Loucy (cell line): ENCODE measurements around the gene RGS6.

Experiments
- H2AFZ ChIP-seq: fragments of 200-600 bp; sonication (generic); 2 replicates; pipeline ENCODE4 v1.6.0; 2016; ENCODE audit warnings: antibody characterized with exemption, mild to moderate bottlenecking, low read length, moderate library complexity
- H3F3A ChIP-seq: fragments of 200-600 bp; 2 replicates; pipeline ENCODE4 v1.6.0; 2016; ENCODE audit warnings: antibody characterized with exemption, low read depth, mild to moderate bottlenecking
- H3K27me3 ChIP-seq: fragments of 200-600 bp; sonication (generic); 2 replicates; pipeline ENCODE4 v1.6.1; 2014; ENCODE audit warnings: low read length, mild to moderate bottlenecking; ENCODE audit not compliant: insufficient read depth, poor library complexity, severe bottlenecking
- H3K36me3 ChIP-seq: fragments of 200-600 bp; sonication (generic); 2 replicates; pipeline ENCODE4 v1.6.1; 2016; ENCODE audit warnings: low read length; ENCODE audit not compliant: insufficient read depth
- H3K4me1 ChIP-seq: fragments of 200-600 bp; sonication (generic); 2 replicates; pipeline ENCODE4 v1.5.1; 2014; ENCODE audit warnings: low read length, mild to moderate bottlenecking; ENCODE audit not compliant: insufficient read depth, poor library complexity, severe bottlenecking
- H3K4me2 ChIP-seq: fragments of 200-600 bp; sonication (generic); 2 replicates; pipeline ENCODE4 v1.6.0; 2014; ENCODE audit warnings: antibody characterized with exemption, low read length, low read depth, mild to moderate bottlenecking; ENCODE audit not compliant: poor library complexity, severe bottlenecking
- H3K4me3 ChIP-seq: fragments of 200-600 bp; sonication (generic); 2 replicates; pipeline ENCODE4 v1.5.1; 2014; ENCODE audit warnings: low read length, mild to moderate bottlenecking, mixed read lengths; ENCODE audit not compliant: poor library complexity, severe bottlenecking
- H3K79me2 ChIP-seq: fragments of 200-600 bp; sonication (generic); 2 replicates; pipeline ENCODE4 v1.6.1; 2014; ENCODE audit warnings: low read length; ENCODE audit not compliant: insufficient read depth
- H3K9ac ChIP-seq: fragments of 200-600 bp; sonication (generic); 2 replicates; pipeline ENCODE4 v1.6.0; 2014; ENCODE audit warnings: mild to moderate bottlenecking, low read depth, low read length, moderate library complexity; ENCODE audit not compliant: poor library complexity, severe bottlenecking
- H3K9me2 ChIP-seq: fragments of 200-600 bp; sonication (generic); replicated peaks from 2 replicates; pipeline ENCODE4 v1.6.1; 2016; ENCODE audit warnings: low read depth, low read length, mixed read lengths
- H3K9me3 ChIP-seq: fragments of 200-600 bp; sonication (generic); 2 replicates; pipeline ENCODE4 v1.6.1; 2014; ENCODE audit warnings: mild to moderate bottlenecking, antibody characterized with exemption, low read length, low read depth; ENCODE audit not compliant: insufficient read depth
- H4K20me1 ChIP-seq: fragments of 200-600 bp; sonication (generic); 2 replicates; pipeline ENCODE4 v1.6.0; 2014; ENCODE audit warnings: antibody characterized with exemption, low read length, mild to moderate bottlenecking; ENCODE audit not compliant: insufficient read depth, poor library complexity, severe bottlenecking
- EZH2phosphoT487 ChIP-seq: fragments of 200-600 bp; IDR thresholded peaks from 2 replicates; pipeline ENCODE4 v1.6.1; 2018; ENCODE audit warnings: antibody characterized with exemption, mild to moderate bottlenecking, moderate library complexity, borderline replicate concordance
- TF ChIP-seq, protein P1 (sequence below): fragments of 200-600 bp; sonication (generic); conservative IDR thresholded peaks from 2 replicates; pipeline ENCODE4 v1.5.1; 2014; ENCODE audit warnings: mild to moderate bottlenecking, antibody characterized with exemption, low read length

RGS6 gene

DNA sequence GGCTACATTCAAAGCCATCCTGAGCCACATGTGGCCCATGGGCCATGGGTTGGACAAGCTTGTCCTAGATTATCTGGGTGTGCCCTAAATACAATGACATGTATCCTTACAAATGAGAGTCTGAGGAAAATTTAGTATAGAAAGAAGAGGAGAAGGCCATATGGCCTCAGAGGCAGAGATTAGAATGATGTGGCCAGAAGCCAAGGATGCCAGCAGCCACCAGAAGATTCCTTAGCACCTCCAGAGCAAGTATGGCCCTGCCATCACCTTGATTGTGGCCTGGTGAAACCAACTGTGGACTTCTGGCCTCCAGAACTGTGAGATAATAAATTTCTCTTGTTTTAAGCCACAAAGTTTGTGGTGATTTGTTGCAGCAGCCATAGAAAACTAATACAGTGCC lies 436.9 kb downstream of the RGS6 start:
- no peaks in the 10 kb centered on the region for H3K27me3 ChIP-seq
- no peak overlapping the region for H3K9ac ChIP-seq
- H3K36me3 ChIP-seq: no peaks in the 10 kb centered on the region
- H3K4me3 ChIP-seq: no peak overlapping the region
- no peaks in the 10 kb centered on the region for H3F3A ChIP-seq
- no peaks in the 10 kb centered on the region for H3K4me1 ChIP-seq
- no peaks in the 10 kb centered on the region for H3K9me2 ChIP-seq
- no peak overlapping the region for H3K4me2 ChIP-seq
- TF ChIP-seq, protein P1, sequence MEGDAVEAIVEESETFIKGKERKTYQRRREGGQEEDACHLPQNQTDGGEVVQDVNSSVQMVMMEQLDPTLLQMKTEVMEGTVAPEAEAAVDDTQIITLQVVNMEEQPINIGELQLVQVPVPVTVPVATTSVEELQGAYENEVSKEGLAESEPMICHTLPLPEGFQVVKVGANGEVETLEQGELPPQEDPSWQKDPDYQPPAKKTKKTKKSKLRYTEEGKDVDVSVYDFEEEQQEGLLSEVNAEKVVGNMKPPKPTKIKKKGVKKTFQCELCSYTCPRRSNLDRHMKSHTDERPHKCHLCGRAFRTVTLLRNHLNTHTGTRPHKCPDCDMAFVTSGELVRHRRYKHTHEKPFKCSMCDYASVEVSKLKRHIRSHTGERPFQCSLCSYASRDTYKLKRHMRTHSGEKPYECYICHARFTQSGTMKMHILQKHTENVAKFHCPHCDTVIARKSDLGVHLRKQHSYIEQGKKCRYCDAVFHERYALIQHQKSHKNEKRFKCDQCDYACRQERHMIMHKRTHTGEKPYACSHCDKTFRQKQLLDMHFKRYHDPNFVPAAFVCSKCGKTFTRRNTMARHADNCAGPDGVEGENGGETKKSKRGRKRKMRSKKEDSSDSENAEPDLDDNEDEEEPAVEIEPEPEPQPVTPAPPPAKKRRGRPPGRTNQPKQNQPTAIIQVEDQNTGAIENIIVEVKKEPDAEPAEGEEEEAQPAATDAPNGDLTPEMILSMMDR: no peak
- TF ChIP-seq EZH2phosphoT487: no peak
- H3K9me3 ChIP-seq: no peaks in the 10 kb centered on the region
- H4K20me1 ChIP-seq: no peaks in the 10 kb centered on the region
- H2AFZ ChIP-seq: no peak overlapping the region
- no peaks in the 10 kb centered on the region for H3K79me2 ChIP-seq

DNA sequence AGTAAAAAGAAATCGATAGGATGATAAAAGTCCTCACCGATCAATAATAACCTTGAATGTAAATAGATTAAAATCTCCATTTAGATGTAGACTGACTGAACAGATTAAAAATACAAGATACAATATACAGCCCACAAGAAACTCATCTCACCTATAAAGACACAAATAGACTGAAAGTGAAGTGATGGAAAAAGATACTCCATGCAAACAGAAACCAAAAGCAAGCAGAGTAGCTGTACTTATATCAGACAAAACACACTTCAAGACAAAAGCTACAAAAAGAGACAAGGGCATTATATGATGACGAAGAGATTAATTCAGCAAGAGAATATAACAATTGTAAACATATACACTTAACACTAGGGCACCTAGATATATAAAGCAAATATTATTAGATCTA lies 444.8 kb downstream of the RGS6 start:
- H3F3A ChIP-seq: no peaks in the 10 kb centered on the region
- no peaks in the 10 kb centered on the region for H3K79me2 ChIP-seq
- no peaks in the 10 kb centered on the region for H3K9me2 ChIP-seq
- no peaks in the 10 kb centered on the region for H4K20me1 ChIP-seq
- H3K9ac ChIP-seq: no peak overlapping the region
- peaks cover 23% of the 10 kb centered on the region; the same call in 1 of the 2 replicates for H3K9me3 ChIP-seq
- H3K4me1 ChIP-seq: peaks cover 10% of the 10 kb centered on the region
- no peaks in the 10 kb centered on the region; the same call in 1 of the 2 replicates for H3K36me3 ChIP-seq
- peak overlapping the region; percentile 3 for H3K4me2 ChIP-seq
- no peaks in the 10 kb centered on the region for H3K27me3 ChIP-seq
- H2AFZ ChIP-seq: peak overlapping the region; percentile 15; the same call in 1 of the 2 replicates
- H3K4me3 ChIP-seq: no peak overlapping the region
- TF ChIP-seq, protein P1: no peak
- no peak for TF ChIP-seq EZH2phosphoT487

DNA sequence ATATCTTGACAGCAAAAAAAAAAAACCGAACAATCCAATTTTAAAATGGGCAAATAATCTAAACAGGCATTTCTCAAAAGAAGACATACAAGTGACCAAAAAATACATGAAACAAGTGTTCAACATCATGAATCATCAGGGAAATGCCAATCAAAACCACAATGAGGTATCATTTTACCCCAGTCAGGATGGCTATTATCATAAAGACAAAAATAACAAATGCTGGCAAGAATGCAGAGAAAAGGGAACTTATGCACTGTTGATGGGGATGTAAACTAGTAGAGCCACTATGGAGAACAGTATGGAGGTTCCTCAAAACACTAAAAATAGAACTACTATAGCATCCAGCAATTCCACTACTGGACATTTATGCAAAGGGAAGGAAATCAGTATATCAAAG lies 448.2 kb downstream of the RGS6 start:
- no peaks in the 10 kb centered on the region for H4K20me1 ChIP-seq
- no peaks in the 10 kb centered on the region for H3F3A ChIP-seq
- no peaks in the 10 kb centered on the region; the same call in 1 of the 2 replicates for H3K36me3 ChIP-seq
- no peak for TF ChIP-seq EZH2phosphoT487
- TF ChIP-seq, protein P1: no peak
- no peak overlapping the region for H3K4me2 ChIP-seq
- no peaks in the 10 kb centered on the region for H3K79me2 ChIP-seq
- H3K9ac ChIP-seq: no peak overlapping the region
- H3K4me3 ChIP-seq: no peak overlapping the region
- no peaks in the 10 kb centered on the region for H3K9me2 ChIP-seq
- no peaks in the 10 kb centered on the region for H3K27me3 ChIP-seq
- H3K9me3 ChIP-seq: peaks cover 16% of the 10 kb centered on the region; the same call in 1 of the 2 replicates
- no peak overlapping the region for H2AFZ ChIP-seq
- peaks cover 19% of the 10 kb centered on the region for H3K4me1 ChIP-seq
